Mesodermal cell (in vitro differentiated cells): ENCODE results near the gene SPDYE11. TPM values are rescaled to one million over a fixed set of nuclear protein-coding genes. Genes with fewer than 3 reads are reported as not detected.
"Not testable (repeated sequence)": the region's sequence is repeated elsewhere in the genome, so short reads cannot be mapped to it uniquely, and the experiment has no call there.

ENCODE experiments used
- H3K27ac ChIP-seq: 2 replicates; pipeline ENCODE4 v1.7.0; 2013; ENCODE audit warnings: mild to moderate bottlenecking, low read depth, low read length, moderate library complexity; ENCODE audit not compliant: severe bottlenecking
- H3K36me3 ChIP-seq: 2 replicates; pipeline ENCODE4 v1.7.1; 2013; ENCODE audit warnings: mild to moderate bottlenecking, low read length, moderate library complexity; ENCODE audit not compliant: control insufficient read depth, insufficient read depth
- H3K4me1 ChIP-seq: one replicate; pipeline ENCODE4 v1.7.1; 2013; ENCODE audit warnings: mild to moderate bottlenecking, low read length; ENCODE audit not compliant: insufficient read depth, control insufficient read depth, poor library complexity, severe bottlenecking
- H3K4me3 ChIP-seq: 2 replicates; pipeline ENCODE4 v1.7.0; 2013; ENCODE audit warnings: low read length, control low read depth, mild to moderate bottlenecking; ENCODE audit not compliant: insufficient read depth, poor library complexity, severe bottlenecking; ENCODE audit errors: extremely low read depth
- H3K9me3 ChIP-seq: 2 replicates; pipeline ENCODE4 v1.7.1; 2013; ENCODE audit warnings: mild to moderate bottlenecking, low read length, moderate library complexity; ENCODE audit not compliant: control insufficient read depth
- WGBS, 2 experiments: methylation state at CpG; one replicate each; pipeline ENCODE4 v1.1.5; 2013; ENCODE audit warnings: missing lambda C conversion rate in 2 of 2; ENCODE audit not compliant: insufficient coverage in 2 of 2; 5-methylcytosine and 5-hydroxymethylcytosine counted together
- polyA plus RNA-seq, 2 experiments: library from polyadenylated mRNA; stranded (reverse); fragments of 50-300 nt; gene quantifications; one replicate each; pipeline ENCODE4 v1.2.3, GENCODE V29; 2013

SPDYE11 gene
- polyA plus RNA-seq (2013, experiment 1 of 2), result not detected
- not detected for polyA plus RNA-seq (2013, experiment 2 of 2)

- WGBS, 2 experiments, result no CpG with 5 or more reads among the region's 8 CpGs
- H3K27ac ChIP-seq, H3K4me3 ChIP-seq, H3K9me3 ChIP-seq, H3K4me1 ChIP-seq, H3K36me3 ChIP-seq: not testable (repeated sequence)
These were observed at the start of gene SPDYE11 for GRCh38 chr7:73057811-73058210. SPDYE11 (minus strand) TSS chr7:73057911; CDS start chr7:73056111, 1,800 bp downstream.

- not testable (repeated sequence) for H3K36me3 ChIP-seq, H3K4me1 ChIP-seq, H3K27ac ChIP-seq, H3K4me3 ChIP-seq, H3K9me3 ChIP-seq
- WGBS, 2 experiments, result no CpG with 5 or more reads among the region's 8 CpGs
These were observed 28.2 kb upstream of the SPDYE11 start, which contains the start of gene SPDYE9 for GRCh38 chr7:73085938-73086337. SPDYE9 (minus strand) TSS chr7:73086038; CDS start chr7:73084238, 1,800 bp downstream.

- H3K4me1 ChIP-seq, H3K27ac ChIP-seq, H3K4me3 ChIP-seq, H3K36me3 ChIP-seq, H3K9me3 ChIP-seq: not testable (repeated sequence)
- no CpG with 5 or more reads among the region's 8 CpGs for WGBS, 2 experiments
These were observed 28.0 kb downstream of the SPDYE11 start, which contains the start of gene SPDYE8 for GRCh38 chr7:73029666-73030065. SPDYE8 (minus strand) TSS chr7:73029766; CDS start chr7:73027966, 1,800 bp downstream.

- not testable (repeated sequence) for H3K27ac ChIP-seq, H3K36me3 ChIP-seq, H3K4me1 ChIP-seq, H3K9me3 ChIP-seq
- peak overlapping the region; percentile 55 for H3K4me3 ChIP-seq
- WGBS, 2 experiments, result 48 to 51% methylated on average over 6 to 7 of the region's 10 CpGs
These were observed 51.2 kb downstream of the SPDYE11 start for GRCh38 chr7:73006491-73006890.

GRCh38 chr7:73005693-73006447 is 51.8 kb downstream of the SPDYE11 start:
- H3K9me3 ChIP-seq, H3K4me1 ChIP-seq, H3K36me3 ChIP-seq: not testable (repeated sequence)
- Histone ChIP-seq H3K4me3 (peak overlapping the region; percentile 55), H3K27ac (peak overlapping the region; percentile 82)
- WGBS, 2 experiments, result 0 to 1% methylated on average over 15 to 18 of the region's 66 CpGs

- H3K9me3 ChIP-seq, H3K4me1 ChIP-seq, H3K36me3 ChIP-seq: not testable (repeated sequence)
- Histone ChIP-seq H3K4me3 (peak overlapping the region; percentile 55), H3K27ac (peak overlapping the region; percentile 82)
- no CpG with 5 or more reads among the region's 30 CpGs for WGBS, 2 experiments
These were observed 52.4 kb downstream of the SPDYE11 start for GRCh38 chr7:73005356-73005692.

- H3K4me1 ChIP-seq, H3K9me3 ChIP-seq, H3K36me3 ChIP-seq, H3K27ac ChIP-seq, H3K4me3 ChIP-seq: not testable (repeated sequence)
- WGBS, 2 experiments, result no CpG with 5 or more reads among the region's 11 CpGs
These were observed 59.7 kb downstream of the SPDYE11 start for GRCh38 chr7:72997887-72998468.
